Measurements from ENCODE around the gene C1D.
"Not testable (repeated sequence)": the region's sequence is repeated elsewhere in the genome, so short reads cannot be mapped to it uniquely, and the experiment has no call there.

C1D gene

GRCh38 chr2:68062680-68063387 is at the start of gene C1D:
TSS of gene C1D (minus strand) at chr2:68063004. CDS start at chr2:68047310, 15,694 bp downstream.
- DNase-seq (ENCODE audit: low read depth, low spot score): peak; percentile 81

DNA sequence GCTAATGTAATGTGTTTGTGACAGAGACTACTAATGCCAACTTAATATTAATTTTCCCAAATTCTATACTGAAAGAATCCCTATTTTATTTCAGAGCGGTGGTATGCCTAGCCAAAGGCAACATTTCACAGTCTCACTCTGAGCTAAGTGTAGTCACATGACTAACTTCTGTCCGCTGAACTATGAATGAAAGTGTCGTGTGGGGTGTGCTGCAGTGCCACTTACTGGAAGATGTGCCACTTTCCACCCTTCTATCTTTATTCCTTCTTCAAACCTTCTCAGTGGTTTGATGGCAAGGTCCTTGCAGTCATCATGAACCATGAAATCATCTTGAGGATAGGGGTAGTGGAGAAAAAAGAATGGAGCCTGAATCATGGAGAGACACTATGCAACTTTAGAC is 47.3 kb upstream of the C1D start:
- no peak for DNase-seq (ENCODE audit: low read depth, low spot score)

DNA sequence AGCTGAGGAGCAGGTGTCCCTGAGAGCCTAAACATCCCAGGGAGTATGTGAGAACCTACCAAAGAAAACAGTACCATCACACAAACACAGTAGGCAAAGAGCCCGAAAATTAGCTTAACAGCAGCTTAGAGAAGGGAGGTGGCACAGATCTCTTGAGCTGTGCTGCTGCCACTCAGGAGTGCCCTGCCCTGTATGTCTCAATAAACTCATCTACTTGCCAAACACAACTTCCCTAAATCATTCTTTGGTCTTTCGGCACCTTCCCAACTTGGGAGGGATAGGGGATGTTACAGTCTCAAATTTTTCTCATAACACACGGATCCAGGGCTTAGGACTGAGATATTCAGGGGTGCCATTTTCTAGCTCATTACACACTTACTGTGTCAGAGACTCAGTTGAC is 45.3 kb upstream of the C1D start:
- no peak for DNase-seq (ENCODE audit: low read depth, low spot score)

DNA sequence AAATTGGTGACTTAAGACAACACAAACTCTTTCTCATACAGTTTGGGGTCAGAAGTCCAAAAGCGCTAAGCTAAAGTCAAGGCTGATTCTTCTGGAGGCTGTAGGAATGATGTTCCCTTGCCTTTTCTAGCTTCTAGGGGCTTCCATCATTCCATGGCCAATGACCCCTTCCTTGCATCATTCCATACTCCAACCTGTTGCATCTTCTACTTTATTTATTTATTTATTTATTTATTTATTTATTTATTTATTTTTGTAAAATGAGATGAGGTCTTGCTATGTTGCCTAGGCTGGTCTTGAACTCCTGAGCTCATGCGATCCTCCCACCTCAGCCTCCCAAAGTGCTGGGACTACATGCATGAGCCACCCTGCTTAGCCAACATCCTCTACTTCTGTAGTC is 44.7 kb upstream of the C1D start:
- DNase-seq (ENCODE audit: low read depth, low spot score): no peak

DNA sequence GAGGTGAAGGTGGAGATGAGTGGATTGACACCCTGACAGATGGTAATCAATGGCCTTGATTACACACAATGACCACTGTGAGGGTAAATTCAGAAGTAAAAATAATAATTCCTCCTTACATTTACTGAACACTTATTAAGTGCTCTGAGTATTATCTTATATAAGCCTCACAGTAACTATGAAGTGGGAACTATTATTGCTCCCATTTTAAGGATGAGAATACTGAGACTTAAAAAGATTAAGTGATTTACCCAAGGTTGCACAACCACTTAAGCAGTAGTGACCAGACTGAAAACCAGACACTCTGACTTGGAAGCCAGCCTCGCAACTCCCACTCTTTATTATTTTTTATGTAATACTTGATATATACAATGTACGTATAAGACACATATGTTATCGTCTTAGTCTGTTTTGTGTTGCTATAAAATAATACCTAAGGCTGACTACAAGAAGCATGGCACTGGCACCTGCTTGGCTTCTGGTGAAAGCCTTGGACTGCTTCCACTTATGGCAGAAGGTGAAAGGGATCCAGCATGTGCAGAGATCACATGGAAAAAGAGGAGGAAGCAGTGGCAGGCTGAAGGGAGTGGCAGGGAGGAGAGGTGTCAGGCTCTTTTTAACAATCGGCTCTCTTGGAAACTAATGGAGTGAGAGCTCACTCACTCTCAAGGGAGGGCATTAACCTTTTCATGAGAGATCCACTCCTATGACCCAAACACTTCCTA is 41.5 kb upstream of the C1D start:
- DNase-seq (ENCODE audit: low read depth, low spot score): no peak

DNA sequence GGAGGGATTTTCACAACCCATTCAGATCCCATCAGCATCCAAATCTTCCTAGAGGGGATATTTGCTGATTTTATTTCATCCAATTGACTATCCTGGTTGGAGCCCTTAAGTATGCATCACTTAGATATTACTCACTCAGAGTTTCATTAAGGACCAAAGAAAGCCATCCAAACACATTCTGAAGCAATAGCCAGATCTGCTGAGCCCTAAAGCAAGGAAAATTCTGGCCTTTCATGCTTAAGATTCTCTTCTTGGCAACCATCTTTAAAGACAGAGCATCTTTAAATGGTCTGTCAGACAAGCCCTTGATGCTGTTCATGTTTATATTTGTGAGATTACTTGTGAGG is 40.9 kb upstream of the C1D start:
- no peak for DNase-seq (ENCODE audit: low read depth, low spot score)

DNA sequence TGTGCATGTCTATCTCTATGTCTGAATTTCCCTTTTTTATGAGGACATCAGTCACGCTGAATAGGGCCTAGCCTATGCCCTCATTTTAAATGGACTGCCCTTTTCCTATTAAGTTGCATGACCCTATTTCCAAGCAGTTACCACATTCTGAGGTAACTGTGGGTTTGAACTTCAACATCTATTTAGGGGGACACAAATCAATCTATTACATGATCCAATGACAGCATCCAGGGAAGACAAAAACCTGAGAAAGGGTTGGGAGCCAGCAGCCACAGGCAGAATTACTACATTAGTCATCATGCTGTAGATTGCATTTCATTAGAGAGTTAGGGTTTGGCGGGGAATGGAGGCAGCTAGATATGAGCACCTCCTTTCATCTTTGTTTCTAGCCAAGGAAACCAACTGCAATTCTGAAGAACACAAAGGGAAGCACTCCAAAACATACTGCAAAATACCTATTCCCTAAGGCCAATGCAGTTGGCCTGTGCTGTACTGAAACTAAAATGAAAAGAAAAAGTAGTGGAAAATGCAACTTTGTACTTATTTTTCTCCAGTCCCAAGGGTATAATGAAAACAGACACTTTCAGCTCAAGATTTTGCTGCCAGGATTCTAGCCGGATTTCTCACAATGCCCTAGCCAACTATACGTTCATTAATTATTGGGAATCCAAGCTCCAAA is 40.4 kb upstream of the C1D start:
- DNase-seq (ENCODE audit: low read depth, low spot score): no peak

GRCh38 chr2:68100189-68100588 is 37.4 kb upstream of the C1D start:
- DNase-seq (ENCODE audit: low read depth, low spot score): no peak

DNA sequence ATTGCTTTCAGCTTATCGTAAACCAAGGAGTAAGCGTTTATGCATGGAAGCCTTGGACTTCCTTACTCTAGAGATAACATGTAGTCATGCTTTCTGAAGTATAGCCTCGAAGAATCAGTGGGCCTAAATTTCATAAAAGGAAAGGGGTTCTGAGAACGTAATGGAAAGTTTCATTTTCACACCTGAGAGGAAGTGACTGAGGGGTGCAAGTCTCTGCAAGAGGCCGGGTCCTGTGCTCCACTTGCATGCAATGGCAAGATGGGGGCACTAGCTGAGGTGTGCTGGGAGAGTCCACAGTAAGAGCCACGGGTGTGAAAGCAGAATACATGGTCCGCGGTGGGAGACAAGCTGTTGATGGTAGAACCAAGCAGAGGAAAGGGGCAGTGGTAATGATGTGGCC is 36.5 kb upstream of the C1D start:
- DNase-seq (ENCODE audit: low read depth, low spot score): no peak

- DNase-seq (ENCODE audit: low read depth, low spot score): no peak
These were observed 35.5 kb upstream of the C1D start for GRCh38 chr2:68098291-68098797.

GRCh38 chr2:68094111-68094510 is 31.3 kb upstream of the C1D start:
- no peak for DNase-seq (ENCODE audit: low read depth, low spot score)

GRCh38 chr2:68093634-68094033 is 30.8 kb upstream of the C1D start:
- DNase-seq (ENCODE audit: low read depth, low spot score): no peak

DNA sequence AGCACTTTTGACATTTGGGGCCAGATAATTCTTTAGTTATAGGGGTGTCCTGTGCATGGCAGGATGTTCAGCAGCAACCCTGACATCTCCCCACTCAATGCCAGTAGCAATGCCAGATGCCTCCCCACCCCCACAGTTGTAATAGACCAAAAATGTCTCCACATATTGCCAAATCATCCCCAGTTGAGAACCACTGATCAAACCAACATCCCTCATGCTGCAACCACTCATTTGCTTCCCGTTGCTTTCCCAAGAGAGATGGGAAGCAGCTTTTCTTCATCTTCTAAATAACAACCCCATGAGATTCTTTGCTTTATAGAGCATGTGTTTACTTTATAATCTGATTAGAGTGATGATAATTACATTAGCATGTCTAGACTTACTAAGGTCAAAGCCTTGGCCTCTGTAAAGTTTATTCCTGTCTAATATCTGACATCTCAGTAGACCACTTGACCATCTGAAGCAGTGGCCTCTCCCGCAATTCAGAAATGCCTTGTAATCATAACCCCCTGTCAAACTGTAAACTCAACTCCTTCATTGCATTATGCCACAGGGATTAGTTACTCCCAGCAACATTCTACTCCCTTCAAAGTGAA is 28.7 kb upstream of the C1D start:
- no peak for DNase-seq (ENCODE audit: low read depth, low spot score)

DNA sequence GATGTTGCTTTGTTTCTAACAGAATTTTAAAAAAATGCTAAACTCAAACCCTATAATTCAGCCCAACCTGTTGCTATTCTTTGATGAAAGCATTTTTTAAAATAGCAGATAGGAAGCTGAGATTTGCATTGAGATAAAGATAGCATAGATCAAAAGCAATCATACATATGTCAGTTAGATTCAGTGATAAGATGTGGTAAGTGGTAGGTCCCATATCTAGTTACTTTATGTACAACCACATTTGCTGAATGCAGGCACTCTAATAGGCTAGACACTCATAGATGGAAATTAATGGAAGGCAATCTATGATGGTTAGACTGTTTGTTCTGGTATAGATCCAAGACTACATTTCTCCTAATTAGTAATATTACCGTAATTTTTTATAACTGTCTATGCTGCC is 27.2 kb upstream of the C1D start:
- no peak for DNase-seq (ENCODE audit: low read depth, low spot score)

- no peak for DNase-seq (ENCODE audit: low read depth, low spot score)
These were observed 26.1 kb upstream of the C1D start for GRCh38 chr2:68088940-68089339.

- DNase-seq (ENCODE audit: low read depth, low spot score): no peak
These were observed 23.4 kb upstream of the C1D start for GRCh38 chr2:68086166-68086565.

GRCh38 chr2:68083346-68083745 is 20.5 kb upstream of the C1D start:
- no peak for DNase-seq (ENCODE audit: low read depth, low spot score)

- no peak for DNase-seq (ENCODE audit: low read depth, low spot score)
These were observed 11.2 kb upstream of the C1D start for GRCh38 chr2:68074050-68074449.

DNA sequence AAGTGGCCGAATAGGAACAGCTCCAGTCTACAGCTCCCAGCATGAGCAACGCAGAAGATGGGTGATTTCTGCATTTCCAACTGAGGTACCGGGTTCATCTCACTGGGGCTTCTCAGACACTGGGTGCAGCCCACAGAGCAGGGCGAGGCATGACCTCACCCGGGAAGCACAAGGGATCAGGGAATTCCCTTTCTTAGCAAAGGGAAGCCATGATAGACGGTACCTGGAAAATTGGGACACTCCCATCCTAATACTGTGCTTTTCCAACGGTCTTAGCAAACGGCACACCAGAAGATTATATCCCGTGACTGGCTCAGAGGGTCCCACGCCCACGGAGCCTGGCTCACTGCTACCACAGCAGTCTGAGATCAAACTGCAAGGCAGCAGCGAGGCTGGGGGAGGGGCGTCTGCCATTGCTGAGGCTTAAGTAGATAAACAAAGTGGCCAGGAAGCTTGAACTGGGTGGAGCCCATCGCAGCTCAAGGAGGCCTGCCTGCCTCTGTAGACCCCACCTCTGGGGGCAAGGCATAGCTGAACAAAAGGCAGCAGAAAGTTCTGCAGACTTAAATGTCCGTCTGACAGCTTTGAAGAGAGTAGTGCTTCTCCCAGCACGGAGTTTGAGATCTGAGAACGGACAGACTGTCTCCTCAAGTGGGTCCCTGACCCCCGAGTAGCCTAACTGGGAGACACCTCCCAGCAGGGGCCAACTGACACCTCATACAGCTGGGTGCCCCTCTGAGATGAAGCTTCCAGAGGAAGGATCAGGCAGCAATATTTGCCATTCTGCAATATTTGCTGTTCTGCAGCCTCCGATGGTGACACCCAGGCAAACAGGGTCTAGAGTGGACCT is 1.2 kb upstream of the C1D start:
- DNase-seq (ENCODE audit: low read depth, low spot score): not testable (repeated sequence)

DNA sequence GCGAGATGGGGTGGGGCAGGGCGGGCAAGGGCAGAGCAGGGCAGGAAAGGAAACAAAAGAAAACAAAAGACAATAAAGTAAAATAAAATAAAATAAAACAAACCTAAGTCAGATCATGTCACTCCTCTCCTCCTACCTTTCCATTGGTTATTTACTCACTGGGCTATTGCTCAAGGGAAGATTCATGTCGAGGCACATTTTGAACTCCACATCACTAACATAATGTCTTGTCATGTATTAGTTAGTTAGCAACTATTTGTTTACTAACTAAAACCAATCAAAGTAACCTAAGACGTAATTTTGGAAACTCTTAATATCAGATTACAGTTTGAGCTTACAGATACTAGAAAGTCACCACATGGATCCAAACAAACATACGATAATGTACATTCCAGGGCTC is 2.2 kb downstream of the C1D start:
- no peak for DNase-seq (ENCODE audit: low read depth, low spot score)

- no peak for DNase-seq (ENCODE audit: low read depth, low spot score)
These were observed 2.8 kb downstream of the C1D start for GRCh38 chr2:68059784-68060525.

Data from activated naive CD8-positive, alpha-beta T cell treated with anti-CD3 and anti-CD28 coated beads, Interleukin-2, amount 50 U/mL, for 16 hours (primary cell).